OCI-LY7 (cell line): Measurements from ENCODE around the gene SLC9A7.

Experiments used
- EZH2phosphoT487 ChIP-seq: fragments of 200-600 bp; sonication (generic); IDR thresholded peaks from 2 replicates; pipeline ENCODE4 v1.6.1; 2018; ENCODE audit warnings: low read depth, borderline replicate concordance, mild to moderate bottlenecking, mixed run types, antibody characterized with exemption, low read length, moderate library complexity, mixed read lengths
- TF ChIP-seq, protein P1 (sequence below): fragments of 200-600 bp; sonication (generic); conservative IDR thresholded peaks from 2 replicates; pipeline ENCODE4 v1.5.1; 2014; ENCODE audit warnings: mild to moderate bottlenecking, antibody characterized with exemption, low read length, moderate library complexity, mixed read lengths

DNA sequence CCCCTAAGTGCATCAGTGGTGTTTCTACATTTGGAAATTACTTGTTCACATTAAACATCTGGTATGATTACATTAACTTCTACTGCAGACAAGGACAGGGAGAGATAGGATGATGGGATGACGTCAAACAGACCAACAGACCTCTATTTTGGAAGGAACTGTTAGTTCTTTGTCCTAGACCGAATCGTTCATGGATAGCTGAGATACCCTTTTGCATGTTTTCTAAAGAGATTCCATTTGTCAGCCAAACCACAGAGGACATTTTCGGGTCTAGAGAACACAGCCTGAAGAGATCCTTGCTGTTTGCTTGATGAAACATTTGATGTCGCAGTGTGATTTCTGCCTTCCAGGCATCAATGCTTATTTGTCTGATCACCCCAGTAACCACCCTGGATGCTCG is 157.6 kb downstream of the SLC9A7 start:
- TF ChIP-seq, protein P1, sequence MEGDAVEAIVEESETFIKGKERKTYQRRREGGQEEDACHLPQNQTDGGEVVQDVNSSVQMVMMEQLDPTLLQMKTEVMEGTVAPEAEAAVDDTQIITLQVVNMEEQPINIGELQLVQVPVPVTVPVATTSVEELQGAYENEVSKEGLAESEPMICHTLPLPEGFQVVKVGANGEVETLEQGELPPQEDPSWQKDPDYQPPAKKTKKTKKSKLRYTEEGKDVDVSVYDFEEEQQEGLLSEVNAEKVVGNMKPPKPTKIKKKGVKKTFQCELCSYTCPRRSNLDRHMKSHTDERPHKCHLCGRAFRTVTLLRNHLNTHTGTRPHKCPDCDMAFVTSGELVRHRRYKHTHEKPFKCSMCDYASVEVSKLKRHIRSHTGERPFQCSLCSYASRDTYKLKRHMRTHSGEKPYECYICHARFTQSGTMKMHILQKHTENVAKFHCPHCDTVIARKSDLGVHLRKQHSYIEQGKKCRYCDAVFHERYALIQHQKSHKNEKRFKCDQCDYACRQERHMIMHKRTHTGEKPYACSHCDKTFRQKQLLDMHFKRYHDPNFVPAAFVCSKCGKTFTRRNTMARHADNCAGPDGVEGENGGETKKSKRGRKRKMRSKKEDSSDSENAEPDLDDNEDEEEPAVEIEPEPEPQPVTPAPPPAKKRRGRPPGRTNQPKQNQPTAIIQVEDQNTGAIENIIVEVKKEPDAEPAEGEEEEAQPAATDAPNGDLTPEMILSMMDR: no peak
- TF ChIP-seq EZH2phosphoT487: no peak
